GM19035 (cell line): ENCODE results near the gene SREBF1.
"Not testable (repeated sequence)": the region's sequence is repeated elsewhere in the genome, so short reads cannot be mapped to it uniquely, and the experiment has no call there.

Experiments used
- ATAC-seq: cut with Tn5 transposase; IDR thresholded peaks from one replicate; pipeline ENCODE4 v1.9.1; 2021; ENCODE audit not compliant: unreplicated experiment

The SREBF1 gene

GRCh38 chr17:17813055-17813724, 23.6 kb downstream of the SREBF1 start:
- ATAC-seq: no peak

DNA sequence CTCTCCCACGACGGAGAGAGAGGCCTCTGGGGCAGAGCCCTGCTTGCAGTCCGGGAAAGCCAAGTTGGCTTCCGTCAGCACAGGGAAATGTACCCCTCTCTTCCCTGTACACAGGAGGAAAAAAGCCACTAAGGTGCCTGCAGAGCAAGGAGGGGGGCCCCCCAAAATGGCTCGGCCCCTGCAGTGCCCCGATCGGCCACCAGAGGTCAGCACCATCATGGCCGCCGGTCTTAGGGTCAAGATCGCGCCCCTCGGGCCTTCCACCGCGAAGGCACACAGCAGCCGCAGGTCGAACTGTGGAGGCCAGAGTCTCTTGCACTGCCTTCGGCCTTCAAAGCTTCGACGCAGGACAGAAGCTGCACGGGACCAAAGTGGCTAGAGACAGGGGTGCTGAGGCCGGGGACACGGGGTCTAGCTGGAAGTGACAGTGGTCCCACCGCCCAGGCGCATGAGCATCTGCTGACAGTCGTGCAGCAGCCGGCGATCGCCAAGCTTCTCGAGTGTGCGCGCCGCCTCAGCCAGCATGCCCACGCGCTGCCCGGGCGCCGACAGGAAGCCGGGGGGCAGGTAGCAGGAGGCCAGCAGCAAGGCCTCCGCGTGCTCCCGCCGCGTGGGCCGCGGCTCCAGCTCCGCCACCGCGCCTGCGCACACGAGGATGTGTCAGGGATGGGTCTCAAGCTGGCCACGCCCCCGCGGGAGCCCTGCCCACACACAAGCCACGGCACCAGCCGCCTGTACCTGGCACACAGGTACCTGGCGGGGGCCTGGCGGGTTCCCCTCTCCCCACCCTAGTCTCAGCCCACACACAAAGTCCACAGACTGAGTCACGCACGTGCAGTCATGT, 24.4 kb downstream of the SREBF1 start:
- no peak for ATAC-seq

GRCh38 chr17:17811381-17812210, 25.2 kb downstream of the SREBF1 start:
- no peak for ATAC-seq

- no peak for ATAC-seq
Observed at GRCh38 chr17:17810895-17811248, 25.9 kb downstream of the SREBF1 start.

DNA sequence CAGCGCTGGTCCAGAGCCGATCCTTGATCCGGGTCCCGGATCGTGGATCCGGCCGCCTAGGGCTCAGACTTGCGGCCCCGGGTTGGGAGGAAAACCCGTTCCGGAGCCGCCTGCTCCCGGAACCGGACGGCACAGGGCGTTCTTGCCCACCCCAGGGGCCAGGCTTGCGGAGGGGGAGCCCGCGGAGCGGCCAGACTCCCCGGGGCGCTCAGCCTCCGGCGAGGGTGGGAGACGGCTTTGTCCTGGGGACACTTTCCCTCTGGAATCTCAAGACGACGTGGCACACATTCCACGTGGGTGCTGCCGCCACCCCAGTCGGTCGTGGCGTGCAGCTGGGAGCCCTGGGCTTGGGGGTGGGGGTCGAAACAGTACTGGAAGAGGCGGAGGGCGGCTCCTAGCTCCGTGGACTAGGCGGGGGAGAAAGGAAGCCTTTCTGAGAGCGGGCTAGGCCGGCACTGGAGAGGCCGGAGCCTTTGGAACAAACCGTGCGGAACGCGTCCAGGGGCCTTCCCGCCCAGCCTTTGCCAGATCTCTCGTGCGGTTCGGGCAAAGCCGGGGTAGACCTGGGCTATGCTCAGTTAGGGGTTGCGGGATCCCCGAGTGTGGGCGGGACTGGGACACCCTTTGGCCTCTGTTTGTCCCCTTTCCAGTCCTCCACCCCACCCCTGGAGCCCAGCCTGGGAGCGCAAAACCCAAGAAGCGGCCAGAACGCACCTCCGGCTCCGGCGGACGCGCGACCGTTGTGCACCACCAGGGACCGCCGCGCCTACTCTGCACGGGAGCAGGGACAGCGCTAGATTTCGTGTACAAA, 26.5 kb downstream of the SREBF1 start:
- ATAC-seq: no peak

DNA sequence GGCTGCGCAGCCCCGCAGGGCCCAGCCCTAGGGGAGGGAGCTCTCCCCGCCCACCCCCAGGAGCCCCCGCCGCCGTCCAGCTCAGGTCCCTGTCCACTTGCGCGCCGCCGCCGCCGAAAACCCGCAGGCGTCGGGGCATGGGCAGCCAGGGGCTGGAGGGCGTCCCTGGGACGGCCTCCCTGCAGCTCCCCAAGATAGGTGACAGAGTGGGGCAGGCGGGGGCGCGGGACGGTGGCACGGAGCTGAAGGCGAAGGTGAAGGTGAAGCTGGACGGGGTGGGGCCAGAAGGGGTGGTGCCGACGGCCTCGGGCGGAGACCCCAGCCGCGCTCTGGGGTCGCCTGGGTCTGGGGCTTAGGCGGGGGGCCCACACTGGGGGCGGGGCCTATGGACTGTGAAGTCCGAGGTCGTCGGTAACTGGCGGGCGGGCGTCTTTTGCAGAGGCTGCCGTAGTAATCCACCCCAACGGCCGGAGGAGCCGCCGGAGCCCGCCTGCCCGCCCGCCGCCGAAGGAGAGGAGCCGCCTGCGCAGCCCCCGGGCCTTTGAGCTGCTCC, 27.2 kb downstream of the SREBF1 start:
- no peak for ATAC-seq

DNA sequence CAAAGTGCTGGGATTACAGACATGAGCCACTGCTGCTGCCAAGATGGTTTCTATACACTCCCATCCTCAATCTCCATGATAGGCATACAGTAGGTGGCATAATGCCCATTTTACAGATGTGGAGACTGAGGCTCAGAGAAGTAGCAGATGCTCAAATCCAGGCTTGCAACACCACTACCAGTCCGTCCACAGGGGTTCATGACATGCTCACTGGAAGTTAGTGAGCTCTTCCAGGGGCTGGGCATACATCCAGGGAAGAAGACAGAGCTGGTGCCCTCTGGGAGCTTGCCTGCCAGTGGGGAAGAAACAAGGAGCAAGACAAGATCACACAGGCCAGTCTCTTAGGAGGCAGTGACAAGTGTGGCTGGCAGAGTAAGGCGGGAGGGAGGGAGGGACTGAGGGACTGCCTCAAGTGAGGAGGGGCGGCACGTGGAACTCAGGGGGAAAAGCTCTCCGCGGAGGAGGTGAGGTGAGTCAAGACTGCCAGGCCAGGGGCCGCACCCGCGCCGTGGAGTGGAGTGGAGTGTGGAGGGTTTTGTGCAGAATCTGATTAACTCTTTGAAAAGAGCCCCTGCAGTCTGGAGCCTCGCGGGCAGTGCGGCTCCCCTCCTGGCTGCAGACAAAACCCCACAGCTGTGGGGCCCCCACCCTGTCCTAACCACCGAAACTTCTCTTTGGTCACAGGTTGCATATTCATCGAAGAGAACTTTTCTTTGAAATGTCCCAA, 27.9 kb downstream of the SREBF1 start:
- ATAC-seq: no peak

GRCh38 chr17:17808200-17808599, 28.6 kb downstream of the SREBF1 start:
- ATAC-seq: not testable (repeated sequence)

- ATAC-seq: no peak
Observed at GRCh38 chr17:17807440-17807839, 29.3 kb downstream of the SREBF1 start.

DNA sequence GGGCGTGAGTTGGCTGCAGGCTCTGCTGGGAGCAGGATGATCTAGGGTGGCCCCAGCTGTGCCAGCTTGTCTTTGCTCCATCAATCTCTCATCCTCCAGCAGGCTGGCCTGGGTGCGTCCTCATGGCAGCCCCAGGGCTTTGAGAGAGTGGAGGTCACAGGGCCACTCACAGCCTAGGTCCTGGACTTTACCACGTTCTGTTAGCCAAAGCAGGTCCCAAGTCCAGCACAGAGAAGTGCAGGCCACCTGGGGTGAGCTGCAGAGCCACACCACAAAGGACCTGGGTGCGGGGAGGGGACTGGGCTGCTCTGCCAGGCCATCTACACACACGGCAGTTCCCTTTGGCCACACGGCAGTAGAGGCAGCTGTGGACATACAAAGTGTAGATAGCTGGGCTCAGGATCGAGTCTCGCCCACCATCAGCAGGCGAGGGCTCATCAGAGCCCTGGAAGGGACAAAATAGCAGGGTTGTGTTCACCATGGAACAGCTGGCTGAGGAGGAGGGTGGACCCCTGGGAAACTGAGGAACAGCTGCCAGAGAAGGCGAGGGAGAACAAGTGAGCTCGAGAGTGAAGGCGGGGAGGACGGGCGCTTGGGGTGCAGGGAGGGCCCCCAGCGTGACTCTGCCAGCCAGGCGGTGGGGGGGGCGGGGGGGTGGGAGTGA, 30.0 kb downstream of the SREBF1 start:
- no peak for ATAC-seq

GRCh38 chr17:17806035-17806434, 30.8 kb downstream of the SREBF1 start:
- ATAC-seq: no peak

DNA sequence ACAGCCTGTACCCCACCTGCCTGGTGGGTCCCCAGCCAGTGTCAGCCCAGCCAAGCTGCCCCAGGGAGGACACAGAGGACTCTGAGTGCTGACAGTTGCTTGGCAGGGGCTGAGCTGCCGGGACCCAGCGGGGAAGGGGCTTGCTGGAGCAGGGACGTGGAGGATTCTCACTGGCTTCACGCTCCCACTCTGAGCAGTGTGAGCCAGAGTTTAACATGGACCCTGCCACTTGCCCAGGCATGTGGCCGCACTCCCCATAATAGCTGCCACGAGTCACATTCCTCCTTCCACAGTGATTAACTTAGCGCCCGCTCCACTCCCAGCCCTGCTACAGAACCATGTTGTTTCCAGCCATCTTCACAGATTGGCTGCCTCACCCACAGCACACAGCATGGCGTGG, 31.2 kb downstream of the SREBF1 start:
- no peak for ATAC-seq

DNA sequence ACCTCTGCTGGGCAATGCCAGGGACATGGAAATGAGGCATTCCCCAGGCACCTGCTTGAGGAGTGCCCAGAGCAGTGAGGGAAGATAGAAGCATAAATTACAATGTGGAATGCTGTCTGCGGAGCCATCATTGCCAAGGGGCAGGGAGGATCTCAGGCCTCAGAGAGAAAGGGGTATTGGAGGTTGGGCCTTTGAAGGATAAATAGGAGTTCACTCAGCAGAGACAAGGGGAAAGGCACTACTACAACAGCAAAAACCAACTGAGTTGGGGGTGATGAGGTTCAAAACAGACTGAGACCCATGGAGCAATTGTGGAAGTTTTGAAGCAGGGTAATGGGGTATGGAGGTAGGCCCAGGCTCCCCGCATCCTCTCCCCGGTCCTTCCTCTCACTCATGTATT, 32.8 kb downstream of the SREBF1 start:
- ATAC-seq: no peak

DNA sequence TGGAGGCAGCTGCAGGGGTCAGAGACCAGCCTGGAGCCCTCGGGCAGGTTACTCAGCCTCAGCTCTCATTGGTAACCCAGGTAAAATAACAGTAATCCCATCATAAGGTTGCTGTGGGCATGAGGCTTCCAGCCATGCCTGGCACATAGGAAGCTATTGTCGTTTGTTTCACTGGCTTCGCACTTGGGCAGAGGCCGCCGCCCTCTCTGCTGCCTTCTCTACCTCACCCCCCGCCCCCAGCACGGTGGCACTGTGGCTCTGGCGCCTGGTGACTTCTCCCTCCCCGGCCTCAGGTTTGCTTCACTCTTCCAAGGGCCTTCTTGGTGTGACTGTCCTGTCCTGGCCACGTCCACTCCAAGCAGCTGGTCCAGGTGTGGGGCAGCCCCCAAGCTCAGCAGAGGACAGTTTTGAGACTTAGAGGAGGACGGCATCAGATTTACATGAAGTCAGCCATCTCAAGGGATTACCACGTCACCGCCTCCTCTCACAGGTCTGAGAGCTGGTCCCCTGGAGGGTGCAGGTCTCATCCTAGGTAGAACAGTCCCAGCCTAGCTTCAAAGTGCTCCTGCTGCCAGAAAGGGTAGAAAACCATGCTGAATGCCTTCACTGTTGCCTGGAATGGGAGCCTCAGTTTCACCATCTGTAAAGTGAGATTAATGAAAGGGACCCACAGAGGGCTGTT, 34.8 kb downstream of the SREBF1 start:
- no peak for ATAC-seq

DNA sequence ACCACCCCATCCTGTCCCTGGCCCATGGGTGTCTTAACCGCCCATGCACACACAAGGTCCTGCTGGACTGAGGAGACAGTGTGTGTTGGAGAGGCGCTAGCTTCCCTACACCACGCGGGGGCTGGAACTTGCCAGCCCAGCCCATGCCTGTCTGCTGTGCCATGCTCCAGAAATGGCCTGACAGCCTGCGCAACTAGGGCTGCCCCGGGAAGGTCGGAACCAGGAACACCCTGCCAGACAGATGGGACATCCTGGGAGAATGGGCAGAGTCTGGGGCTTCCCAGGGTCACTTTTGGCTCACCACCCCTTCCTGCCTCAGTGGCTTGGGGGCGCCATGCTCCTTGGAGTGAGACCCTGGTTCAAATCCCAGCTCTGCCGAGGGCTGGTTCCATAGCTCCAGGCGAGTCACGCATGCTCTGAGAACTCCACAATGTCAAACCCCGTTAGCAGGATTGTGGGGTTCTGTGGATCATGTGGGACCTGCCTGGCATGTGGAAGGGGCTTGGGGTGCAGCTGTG, 36.2 kb downstream of the SREBF1 start:
- no peak for ATAC-seq

DNA sequence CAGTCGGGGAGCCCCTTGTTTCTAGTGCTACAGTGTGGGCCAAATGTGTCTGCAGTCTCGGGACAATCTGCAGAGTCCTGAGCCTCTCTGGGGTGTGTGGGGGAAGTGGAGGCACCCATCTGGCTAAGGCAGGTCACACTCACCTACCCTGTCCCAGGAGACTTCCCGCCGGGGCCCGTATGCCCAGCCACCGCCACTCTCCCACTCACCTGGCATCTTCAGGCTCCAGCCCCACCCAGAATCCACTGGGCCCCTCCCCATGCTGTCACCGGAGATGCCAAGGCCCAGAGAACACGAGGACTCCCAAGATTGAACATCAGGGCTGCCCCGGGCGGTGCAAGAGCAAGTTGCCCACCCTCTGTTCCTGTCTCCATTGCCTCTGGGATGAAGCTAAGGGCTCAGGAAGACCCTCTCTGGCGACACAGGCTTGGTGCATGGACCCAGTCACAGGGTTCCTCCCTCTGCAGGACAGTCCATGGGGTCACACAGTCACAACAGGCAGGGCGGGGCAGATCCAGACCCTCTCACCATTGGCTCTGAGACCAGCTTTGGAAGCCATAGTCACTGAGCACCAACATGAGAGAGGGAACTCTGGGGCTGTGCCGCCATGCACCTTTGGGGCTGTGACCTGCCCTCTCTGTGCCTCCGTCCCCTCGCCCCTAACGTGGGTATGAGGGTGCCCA, 38.1 kb downstream of the SREBF1 start:
- no peak for ATAC-seq

DNA sequence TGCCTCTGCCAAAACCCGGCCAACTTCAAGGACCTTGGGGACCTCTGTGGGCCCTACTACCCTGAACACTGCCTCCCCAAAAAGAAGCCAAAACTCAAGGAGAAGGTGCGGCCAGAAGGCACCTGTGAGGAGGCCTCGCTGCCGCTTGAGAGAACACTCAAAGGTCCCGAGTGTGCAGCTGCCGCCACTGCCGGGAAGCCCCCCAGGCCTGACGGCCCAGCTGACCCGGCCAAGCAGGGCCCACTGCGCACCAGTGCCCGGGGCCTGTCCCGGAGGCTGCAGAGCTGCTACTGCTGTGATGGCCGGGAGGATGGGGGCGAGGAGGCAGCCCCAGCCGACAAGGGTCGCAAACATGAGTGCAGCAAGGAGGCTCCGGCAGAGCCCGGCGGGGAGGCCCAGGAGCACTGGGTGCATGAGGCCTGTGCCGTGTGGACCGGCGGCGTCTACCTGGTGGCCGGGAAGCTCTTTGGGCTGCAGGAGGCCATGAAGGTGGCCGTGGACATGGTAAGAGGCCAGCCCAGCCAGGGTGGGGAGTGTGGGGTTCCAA, 38.7 kb downstream of the SREBF1 start:
- ATAC-seq: no peak
